HepG2 (cell line): ENCODE measurements around the gene TIFAB. TPM values are rescaled to one million over a fixed set of nuclear protein-coding genes. Genes with fewer than 3 reads are reported as not detected.

Source experiments
- DZIP1 ChIP-seq: sonication (generic); formaldehyde crosslinking; IDR thresholded peaks from 2 replicates; pipeline ENCODE4 v1.5.0; 2020; ENCODE audit warnings: mild to moderate bottlenecking, missing genetic modification reagents
- MEIS1 ChIP-seq: sonication (generic); formaldehyde crosslinking; IDR thresholded peaks from 2 replicates; pipeline ENCODE4 v1.9.0; 2021; ENCODE audit warnings: mild to moderate bottlenecking, missing genetic modification reagents, moderate library complexity, borderline replicate concordance
- POLR2G ChIP-seq: fragments of 200-400 bp; formaldehyde crosslinking; IDR thresholded peaks from 2 replicates; pipeline ENCODE4 v1.6.1; 2018; ENCODE audit warnings: mild to moderate bottlenecking, low read depth, low read length, moderate library complexity
- TARDBP ChIP-seq: sonication (generic); formaldehyde crosslinking; IDR thresholded peaks from 2 replicates; pipeline ENCODE4 v1.8.0; 2022; ENCODE audit warnings: mild to moderate bottlenecking, missing genetic modification reagents
- THAP11 ChIP-seq: IDR thresholded peaks from 2 replicates; pipeline ENCODE4 v1.6.1; 2016; ENCODE audit warnings: missing biosample characterization, missing genetic modification reagents
- XRCC5 ChIP-seq: fragments of 200-400 bp; formaldehyde crosslinking; optimal IDR thresholded peaks from 2 replicates; pipeline ENCODE3; 2017; ENCODE audit warnings: mild to moderate bottlenecking, low read length
- ZBED4 ChIP-seq: sonication (generic); formaldehyde crosslinking; IDR thresholded peaks from 2 replicates; pipeline ENCODE4 v1.4.0; 2020; ENCODE audit warnings: missing genetic modification reagents, borderline replicate concordance
- ZBTB3 ChIP-seq: sonication (generic); formaldehyde crosslinking; IDR thresholded peaks from 2 replicates; pipeline ENCODE4 v1.4.0; 2020; ENCODE audit warnings: low read depth, mild to moderate bottlenecking, moderate library complexity, missing genetic modification reagents, borderline replicate concordance
- ZNF343 ChIP-seq: sonication (generic); formaldehyde crosslinking; IDR thresholded peaks from 2 replicates; pipeline ENCODE4 v1.4.0; 2020; ENCODE audit warnings: mild to moderate bottlenecking, missing genetic modification reagents
- ZNF367 ChIP-seq: sonication (generic); formaldehyde crosslinking; IDR thresholded peaks from 2 replicates; pipeline ENCODE4 v1.4.0; 2020; ENCODE audit warnings: missing genetic modification reagents, borderline replicate concordance
- ZNF549 ChIP-seq: sonication (generic); formaldehyde crosslinking; IDR thresholded peaks from 2 replicates; pipeline ENCODE4 v1.5.0; 2020; ENCODE audit warnings: missing genetic modification reagents
- ZNF589 ChIP-seq: sonication (generic); formaldehyde crosslinking; conservative IDR thresholded peaks from 2 replicates; pipeline ENCODE4 v1.8.0; 2022; ENCODE audit warnings: mild to moderate bottlenecking, moderate library complexity, missing genetic modification reagents
- ZNF770 ChIP-seq: sonication (generic); formaldehyde crosslinking; IDR thresholded peaks from 2 replicates; pipeline ENCODE4 v1.5.0; 2020; ENCODE audit warnings: mild to moderate bottlenecking, missing genetic modification reagents
- polyA plus RNA-seq, 8 experiments: library from polyadenylated mRNA; depleted of rRNA in 3 of 8; stranded (reverse) in 7 of 8; unstranded in 1 of 8; fragments of >200 nt; fragmentation: Illumina TruSeq in 4 of 8; extraction: Trizol in 4 of 8; gene quantifications; 2 replicates each; pipeline versions ENCODE4 v1.2.1 to v1.2.3, GENCODE V29; 2011 to 2016; ENCODE audit warnings: low read depth in 4 of 8, missing spikeins in 1 of 8, mixed read lengths in 1 of 8; ENCODE audit not compliant: insufficient read depth in 1 of 8
- total RNA-seq, 5 experiments: library from RNA; depleted of rRNA; stranded (reverse); fragments of >200 nt; fragmentation: Illumina TruSeq; extraction: Trizol; gene quantifications; 2 replicates each; pipeline ENCODE4 v1.2.3, GENCODE V29; 2016; ENCODE audit warnings: low read depth in 1 of 5
- TF ChIP-seq, protein P1 (sequence below): IDR thresholded peaks from 2 replicates; pipeline ENCODE4 v1.6.1; 2016; ENCODE audit warnings: low read depth, missing genetic modification reagents, missing compliant biosample characterization

TIFAB gene
- total and polyA plus RNA-seq, 2 of the 13 experiments (the other 11 are each of a cell fraction or from before 2014, with no cell fraction given): not detected

- TF ChIP-seq, protein P1, sequence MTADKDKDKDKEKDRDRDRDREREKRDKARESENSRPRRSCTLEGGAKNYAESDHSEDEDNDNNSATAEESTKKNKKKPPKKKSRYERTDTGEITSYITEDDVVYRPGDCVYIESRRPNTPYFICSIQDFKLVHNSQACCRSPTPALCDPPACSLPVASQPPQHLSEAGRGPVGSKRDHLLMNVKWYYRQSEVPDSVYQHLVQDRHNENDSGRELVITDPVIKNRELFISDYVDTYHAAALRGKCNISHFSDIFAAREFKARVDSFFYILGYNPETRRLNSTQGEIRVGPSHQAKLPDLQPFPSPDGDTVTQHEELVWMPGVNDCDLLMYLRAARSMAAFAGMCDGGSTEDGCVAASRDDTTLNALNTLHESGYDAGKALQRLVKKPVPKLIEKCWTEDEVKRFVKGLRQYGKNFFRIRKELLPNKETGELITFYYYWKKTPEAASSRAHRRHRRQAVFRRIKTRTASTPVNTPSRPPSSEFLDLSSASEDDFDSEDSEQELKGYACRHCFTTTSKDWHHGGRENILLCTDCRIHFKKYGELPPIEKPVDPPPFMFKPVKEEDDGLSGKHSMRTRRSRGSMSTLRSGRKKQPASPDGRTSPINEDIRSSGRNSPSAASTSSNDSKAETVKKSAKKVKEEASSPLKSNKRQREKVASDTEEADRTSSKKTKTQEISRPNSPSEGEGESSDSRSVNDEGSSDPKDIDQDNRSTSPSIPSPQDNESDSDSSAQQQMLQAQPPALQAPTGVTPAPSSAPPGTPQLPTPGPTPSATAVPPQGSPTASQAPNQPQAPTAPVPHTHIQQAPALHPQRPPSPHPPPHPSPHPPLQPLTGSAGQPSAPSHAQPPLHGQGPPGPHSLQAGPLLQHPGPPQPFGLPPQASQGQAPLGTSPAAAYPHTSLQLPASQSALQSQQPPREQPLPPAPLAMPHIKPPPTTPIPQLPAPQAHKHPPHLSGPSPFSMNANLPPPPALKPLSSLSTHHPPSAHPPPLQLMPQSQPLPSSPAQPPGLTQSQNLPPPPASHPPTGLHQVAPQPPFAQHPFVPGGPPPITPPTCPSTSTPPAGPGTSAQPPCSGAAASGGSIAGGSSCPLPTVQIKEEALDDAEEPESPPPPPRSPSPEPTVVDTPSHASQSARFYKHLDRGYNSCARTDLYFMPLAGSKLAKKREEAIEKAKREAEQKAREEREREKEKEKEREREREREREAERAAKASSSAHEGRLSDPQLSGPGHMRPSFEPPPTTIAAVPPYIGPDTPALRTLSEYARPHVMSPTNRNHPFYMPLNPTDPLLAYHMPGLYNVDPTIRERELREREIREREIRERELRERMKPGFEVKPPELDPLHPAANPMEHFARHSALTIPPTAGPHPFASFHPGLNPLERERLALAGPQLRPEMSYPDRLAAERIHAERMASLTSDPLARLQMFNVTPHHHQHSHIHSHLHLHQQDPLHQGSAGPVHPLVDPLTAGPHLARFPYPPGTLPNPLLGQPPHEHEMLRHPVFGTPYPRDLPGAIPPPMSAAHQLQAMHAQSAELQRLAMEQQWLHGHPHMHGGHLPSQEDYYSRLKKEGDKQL (CRISPR knock-in tag): peak; percentile 90; the same call in 1 of the 2 replicates
- no peak for TF ChIP-seq DZIP1
- peak; percentile 47 for TF ChIP-seq POLR2G
- TF ChIP-seq THAP11 (CRISPR knock-in tag): 0 out of 2 replicates have a peak, but pooled peaks have one; percentile 12
- TF ChIP-seq ZNF589 (CRISPR knock-in tag): no peak
- no peak for TF ChIP-seq ZBED4
- peak; percentile 38 for TF ChIP-seq XRCC5
- TF ChIP-seq ZBTB3: no peak
- peak; percentile 30; the same call in 1 of the 2 replicates for TF ChIP-seq ZNF367 (CRISPR knock-in tag)
- TF ChIP-seq TARDBP: 0 out of 2 replicates have a peak, but pooled peaks have one; percentile 36
- no peak for TF ChIP-seq ZNF549 (CRISPR knock-in tag)
- TF ChIP-seq ZNF770 (CRISPR knock-in tag): no peak
- TF ChIP-seq MEIS1: no peak
- TF ChIP-seq ZNF343 (CRISPR knock-in tag): peak; percentile 43; the same call in 1 of the 2 replicates
Observed at GRCh38 chr5:135489466-135490244, 37.5 kb upstream of the TIFAB start (continued).
